ENCODE data around the gene INKA2.

Gene INKA2

DNA sequence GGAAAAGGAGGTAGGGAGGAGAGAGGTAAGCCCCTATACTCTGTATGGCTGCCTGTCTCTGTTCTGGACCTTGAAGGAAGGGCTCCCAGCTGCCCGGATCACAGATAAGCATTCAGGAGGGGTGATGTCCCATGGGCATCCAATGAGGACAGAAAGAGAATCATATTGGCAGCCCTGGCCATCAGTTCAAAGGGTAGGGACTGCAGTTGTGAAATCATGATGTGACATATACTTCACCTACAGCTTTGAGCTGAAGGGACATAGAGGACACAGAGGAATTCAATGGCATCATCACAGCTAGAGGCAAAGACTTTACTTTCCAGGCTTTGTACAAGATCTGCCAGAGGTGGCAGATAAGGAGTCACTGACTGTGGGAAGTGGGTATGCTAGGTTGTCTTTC is 38.1 kb upstream of the INKA2 start:
- no peaks in the 10 kb centered on the region for H3K9me2 ChIP-seq (replicated peaks; ENCODE audit: insufficient read depth, low read length)
- DNase-seq, result no peak
- no peak overlapping the region for H3K27ac ChIP-seq (ENCODE audit: low read length)
- H3K9me3 ChIP-seq (replicated peaks; ENCODE audit: insufficient read depth, low read length), result no peaks in the 10 kb centered on the region
- H3F3A ChIP-seq (ENCODE audit: insufficient read depth, low read length), result no peaks in the 10 kb centered on the region
- no peak overlapping the region for H3K9ac ChIP-seq (ENCODE audit: low read length)
- no peak overlapping the region for H2AFZ ChIP-seq (ENCODE audit: low read length)
- H4K20me1 ChIP-seq (ENCODE audit: insufficient read depth, low read length), result no peaks in the 10 kb centered on the region
- H3K4me3 ChIP-seq (ENCODE audit: low read length), result no peak overlapping the region
- no peaks in the 10 kb centered on the region for H3K4me1 ChIP-seq (ENCODE audit: low read length)
- H3K4me2 ChIP-seq (ENCODE audit: low read depth, low read length), result no peak overlapping the region
- TF ChIP-seq EZH2phosphoT487 (IDR thresholded peaks at IDR 0.05; ENCODE audit: low read length) (no peak), EZH2 (optimal IDR thresholded peaks at IDR 0.05; ENCODE audit: low read depth, low read length) (no peak)
- TF ChIP-seq, protein P1, sequence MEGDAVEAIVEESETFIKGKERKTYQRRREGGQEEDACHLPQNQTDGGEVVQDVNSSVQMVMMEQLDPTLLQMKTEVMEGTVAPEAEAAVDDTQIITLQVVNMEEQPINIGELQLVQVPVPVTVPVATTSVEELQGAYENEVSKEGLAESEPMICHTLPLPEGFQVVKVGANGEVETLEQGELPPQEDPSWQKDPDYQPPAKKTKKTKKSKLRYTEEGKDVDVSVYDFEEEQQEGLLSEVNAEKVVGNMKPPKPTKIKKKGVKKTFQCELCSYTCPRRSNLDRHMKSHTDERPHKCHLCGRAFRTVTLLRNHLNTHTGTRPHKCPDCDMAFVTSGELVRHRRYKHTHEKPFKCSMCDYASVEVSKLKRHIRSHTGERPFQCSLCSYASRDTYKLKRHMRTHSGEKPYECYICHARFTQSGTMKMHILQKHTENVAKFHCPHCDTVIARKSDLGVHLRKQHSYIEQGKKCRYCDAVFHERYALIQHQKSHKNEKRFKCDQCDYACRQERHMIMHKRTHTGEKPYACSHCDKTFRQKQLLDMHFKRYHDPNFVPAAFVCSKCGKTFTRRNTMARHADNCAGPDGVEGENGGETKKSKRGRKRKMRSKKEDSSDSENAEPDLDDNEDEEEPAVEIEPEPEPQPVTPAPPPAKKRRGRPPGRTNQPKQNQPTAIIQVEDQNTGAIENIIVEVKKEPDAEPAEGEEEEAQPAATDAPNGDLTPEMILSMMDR (IDR thresholded peaks at IDR 0.05; ENCODE audit: low read length), result no peak
- no peaks in the 10 kb centered on the region for H3K27me3 ChIP-seq (replicated peaks; ENCODE audit: insufficient read depth, low read length)
- H3K36me3 ChIP-seq (replicated peaks; ENCODE audit: insufficient read depth, low read length), result no peaks in the 10 kb centered on the region
- H3K79me2 ChIP-seq (ENCODE audit: low read length), result no peaks in the 10 kb centered on the region

- Histone ChIP-seq H2AFZ (ENCODE audit: low read length) (no peak overlapping the region), H3K27ac (ENCODE audit: low read length) (no peak overlapping the region), H3K4me1 (ENCODE audit: low read length) (no peaks in the 10 kb centered on the region), H3K9me3 (replicated peaks; ENCODE audit: insufficient read depth, low read length) (no peaks in the 10 kb centered on the region), H3K79me2 (ENCODE audit: low read length) (no peaks in the 10 kb centered on the region), H3K9me2 (replicated peaks; ENCODE audit: insufficient read depth, low read length) (no peaks in the 10 kb centered on the region), H3K9ac (ENCODE audit: low read length) (no peak overlapping the region), H3K36me3 (replicated peaks; ENCODE audit: insufficient read depth, low read length) (no peaks in the 10 kb centered on the region), H3K4me3 (ENCODE audit: low read length) (no peak overlapping the region), H3K27me3 (replicated peaks; ENCODE audit: insufficient read depth, low read length) (no peaks in the 10 kb centered on the region), H3F3A (ENCODE audit: insufficient read depth, low read length) (no peaks in the 10 kb centered on the region), H4K20me1 (ENCODE audit: insufficient read depth, low read length) (no peaks in the 10 kb centered on the region), H3K4me2 (ENCODE audit: low read depth, low read length) (no peak overlapping the region)
- no peak for TF ChIP-seq EZH2phosphoT487 (IDR thresholded peaks at IDR 0.05; ENCODE audit: low read length)
- TF ChIP-seq EZH2 (optimal IDR thresholded peaks at IDR 0.05; ENCODE audit: low read depth, low read length), result no peak
- TF ChIP-seq, protein P1 (IDR thresholded peaks at IDR 0.05; ENCODE audit: low read length), result no peak
- no peak for DNase-seq
Measured at GRCh38 chr1:111776861-111777260, 37.7 kb upstream of the INKA2 start.

DNA sequence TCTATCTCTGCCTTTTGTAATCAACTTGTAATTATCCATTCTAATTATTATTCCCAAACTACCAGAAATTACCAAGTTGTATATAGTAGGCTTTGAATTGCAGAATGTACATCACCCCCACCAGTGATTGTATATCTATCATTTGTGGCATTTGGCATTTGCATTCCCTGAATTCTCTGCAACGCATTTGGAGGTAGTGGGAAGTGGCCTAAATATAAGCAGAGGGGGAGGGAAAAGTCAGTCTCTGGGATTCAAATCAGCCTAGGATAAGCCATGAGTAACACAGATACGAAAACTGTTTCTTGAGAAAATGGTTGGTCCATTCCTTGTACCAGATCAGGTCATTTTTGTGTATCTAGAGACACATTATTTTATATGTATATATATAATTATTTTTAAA is 37.2 kb upstream of the INKA2 start:
- Histone ChIP-seq H3K9me3 (replicated peaks; ENCODE audit: insufficient read depth, low read length) (no peaks in the 10 kb centered on the region), H3K9me2 (replicated peaks; ENCODE audit: insufficient read depth, low read length) (no peaks in the 10 kb centered on the region), H3K27ac (ENCODE audit: low read length) (no peak overlapping the region), H3K79me2 (ENCODE audit: low read length) (no peaks in the 10 kb centered on the region), H2AFZ (ENCODE audit: low read length) (no peak overlapping the region), H4K20me1 (ENCODE audit: insufficient read depth, low read length) (no peaks in the 10 kb centered on the region), H3K9ac (ENCODE audit: low read length) (no peak overlapping the region), H3K4me1 (ENCODE audit: low read length) (no peaks in the 10 kb centered on the region), H3K27me3 (replicated peaks; ENCODE audit: insufficient read depth, low read length) (no peaks in the 10 kb centered on the region), H3K4me3 (ENCODE audit: low read length) (no peak overlapping the region), H3K36me3 (replicated peaks; ENCODE audit: insufficient read depth, low read length) (no peaks in the 10 kb centered on the region), H3F3A (ENCODE audit: insufficient read depth, low read length) (no peaks in the 10 kb centered on the region), H3K4me2 (ENCODE audit: low read depth, low read length) (no peak overlapping the region)
- TF ChIP-seq EZH2phosphoT487 (IDR thresholded peaks at IDR 0.05; ENCODE audit: low read length) (no peak), EZH2 (optimal IDR thresholded peaks at IDR 0.05; ENCODE audit: low read depth, low read length) (no peak)
- TF ChIP-seq, protein P1 (IDR thresholded peaks at IDR 0.05; ENCODE audit: low read length), result no peak
- no peak for DNase-seq

Data from MM.1S (cell line).